Activated CD8-positive, alpha-beta memory T cell treated with anti-CD3 and anti-CD28 coated beads, Interleukin-2, amount 50 U/mL, for 1 hour (primary cell): ENCODE measurements around the gene MB.

Experiments used
- DNase-seq: peaks from one replicate; pipeline ENCODE4 v3.0.0-alpha.2; 2020; ENCODE audit errors: extremely low read depth

Gene MB

DNA sequence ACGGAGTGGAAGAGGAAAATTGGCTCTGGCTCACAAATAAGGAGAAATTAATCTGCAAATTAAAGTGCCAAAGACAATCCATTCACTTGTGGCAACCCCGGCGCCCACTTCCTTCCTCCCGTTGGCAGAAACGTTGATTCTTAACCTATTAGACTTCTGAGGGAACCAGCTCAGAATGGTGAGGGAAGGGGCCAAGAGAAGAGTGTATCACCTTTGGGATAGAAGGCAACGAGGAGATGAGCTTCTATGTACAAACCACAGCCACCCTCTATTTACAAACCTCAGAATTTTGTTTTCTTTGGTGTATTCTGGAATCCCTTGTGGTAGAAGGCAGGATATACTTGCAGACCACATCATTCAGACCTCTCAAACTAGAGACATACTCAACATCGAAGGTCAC, 1.1 kb downstream of the MB start:
- DNase-seq = no peak

DNA sequence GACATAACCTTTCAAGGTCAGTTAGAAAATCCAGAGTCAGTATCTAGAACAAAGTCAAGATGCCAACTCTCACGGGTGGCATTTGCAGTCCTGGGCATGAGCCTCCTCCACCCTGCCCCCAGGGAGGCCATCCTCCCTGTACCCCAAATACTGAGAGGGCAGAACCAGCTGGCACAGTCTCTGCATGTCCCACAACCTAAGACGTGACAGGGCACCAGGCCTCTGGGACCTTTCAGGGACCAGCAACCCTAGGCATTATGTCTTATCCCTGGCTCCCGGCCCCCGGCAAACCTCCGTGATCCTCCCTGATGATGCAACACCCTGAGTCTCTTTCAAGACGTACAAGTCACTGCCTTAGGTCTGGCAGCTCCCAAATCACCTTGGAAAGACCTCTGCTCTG, 2.0 kb downstream of the MB start:
- no peak for DNase-seq

DNA sequence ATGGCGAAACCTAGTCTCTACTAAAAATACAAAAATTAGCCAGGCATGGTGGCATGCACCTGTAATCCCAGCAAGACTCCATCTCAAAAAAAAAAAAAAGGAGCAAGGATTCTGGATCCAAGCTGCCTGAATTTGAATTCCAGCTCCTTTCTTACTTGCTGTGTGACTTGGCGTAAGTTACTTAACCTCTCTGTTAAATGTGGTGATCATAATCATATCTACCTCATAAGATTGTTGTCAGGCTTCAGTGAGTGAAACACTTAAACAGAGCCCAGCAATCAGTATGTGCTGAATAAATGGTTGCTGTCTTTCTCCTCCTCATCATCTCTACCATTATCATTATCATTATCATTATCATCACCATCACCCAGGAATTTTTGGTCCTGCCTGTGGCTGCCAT, 2.7 kb downstream of the MB start:
- DNase-seq = no peak

DNA sequence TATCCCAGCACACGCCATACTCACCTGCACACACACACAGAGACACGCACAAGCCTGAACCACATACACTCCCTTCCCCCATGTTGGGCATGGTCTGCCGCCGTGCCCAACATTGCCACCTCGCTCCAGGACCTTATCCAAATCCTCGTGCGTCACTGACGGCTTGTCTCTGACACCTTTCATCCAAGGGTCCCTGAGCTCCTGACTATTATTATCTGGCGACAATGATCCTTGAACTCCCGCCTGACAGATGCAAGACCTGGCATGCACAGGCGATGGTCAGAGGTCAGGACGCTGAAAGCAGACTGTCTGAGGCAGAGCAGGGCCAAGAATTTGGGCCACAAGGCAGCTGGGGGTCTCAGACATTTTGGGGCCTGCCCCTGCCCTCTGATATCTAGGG, 4.2 kb downstream of the MB start:
- DNase-seq = no peak

DNA sequence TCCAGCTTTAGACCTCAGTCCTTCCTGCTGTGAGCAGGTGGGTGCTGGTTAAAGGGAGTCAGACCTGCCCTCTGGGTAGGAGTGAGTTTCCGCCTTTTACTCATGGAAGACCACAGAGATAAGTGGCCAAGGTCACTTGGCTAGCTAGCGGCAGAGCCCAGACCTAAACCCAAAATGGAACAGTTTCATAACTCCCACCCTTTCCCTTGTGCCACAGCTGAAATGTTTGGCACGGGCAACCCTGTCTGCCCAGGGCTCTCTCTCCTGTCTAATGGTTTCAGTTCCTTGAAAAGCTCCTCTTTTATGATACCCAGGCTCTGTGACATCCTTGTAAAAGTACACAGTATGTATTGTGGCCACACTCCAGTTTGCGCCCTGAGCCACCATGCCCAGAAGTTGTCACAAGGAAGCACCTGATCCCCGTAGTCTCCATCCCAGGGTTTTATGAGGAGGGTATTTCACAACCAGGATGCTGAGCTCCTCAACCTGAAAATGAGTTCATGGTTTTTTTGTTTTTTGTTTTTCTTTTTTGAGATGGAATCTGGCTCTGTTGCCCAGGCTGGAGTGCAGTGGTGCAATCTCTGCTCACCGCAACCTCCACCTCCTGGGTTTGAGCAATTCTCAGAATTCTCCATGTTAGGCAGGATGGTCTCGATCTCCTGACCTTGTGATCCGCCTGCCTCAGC, 5.1 kb downstream of the MB start:
- no peak for DNase-seq

DNA sequence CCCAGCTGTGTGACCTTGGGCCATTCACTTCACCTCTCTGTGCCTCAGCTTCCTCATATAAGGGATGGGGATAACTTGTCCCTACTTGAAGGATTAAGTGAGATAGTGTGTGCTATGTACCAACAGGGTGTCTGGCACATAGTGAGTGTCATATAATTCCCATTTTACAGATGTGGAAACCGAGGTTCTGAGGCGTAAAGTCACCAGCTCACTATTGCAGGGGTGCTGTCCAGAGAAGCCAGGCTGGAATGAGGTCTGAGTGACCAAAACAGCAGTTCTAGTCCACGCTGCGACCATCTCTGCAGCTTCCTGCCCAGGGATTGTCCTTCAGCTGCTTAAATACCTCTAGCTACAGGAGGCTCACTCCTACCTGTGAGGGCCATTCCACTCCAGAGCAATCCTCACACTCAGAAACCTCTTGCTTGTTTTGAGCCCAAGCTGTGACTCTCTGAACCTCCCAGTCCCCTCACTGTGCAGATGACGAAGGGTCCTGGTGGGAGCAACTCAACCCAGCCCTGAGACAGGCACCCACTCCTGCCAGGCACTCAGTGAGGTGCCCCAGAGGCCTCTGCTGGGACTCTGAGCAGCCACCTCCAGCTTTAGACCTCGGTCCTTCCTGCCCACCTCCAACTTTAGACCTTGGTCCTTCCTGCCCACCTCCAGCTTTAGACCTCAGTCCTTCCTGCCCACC, 5.8 kb downstream of the MB start:
- no peak for DNase-seq

DNA sequence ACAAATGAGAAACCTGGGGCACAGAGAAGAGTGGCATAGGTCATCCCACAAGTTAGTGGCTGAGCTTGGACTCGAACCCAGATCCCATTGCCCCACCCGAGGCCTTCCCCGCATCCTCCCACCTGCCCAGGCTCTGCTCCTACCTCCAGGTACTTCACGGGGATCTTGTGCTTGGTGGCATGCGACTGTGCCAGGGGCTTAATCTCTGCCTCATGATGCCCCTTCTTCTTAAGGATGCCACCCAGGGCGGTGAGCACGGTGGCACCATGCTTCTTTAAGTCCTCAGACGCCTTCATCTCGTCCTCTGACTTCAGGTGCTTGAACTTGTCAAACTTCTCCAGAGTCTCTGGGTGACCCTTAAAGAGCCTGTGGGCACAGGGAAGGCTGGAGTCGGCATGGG, 6.4 kb downstream of the MB start:
- no peak for DNase-seq

DNA sequence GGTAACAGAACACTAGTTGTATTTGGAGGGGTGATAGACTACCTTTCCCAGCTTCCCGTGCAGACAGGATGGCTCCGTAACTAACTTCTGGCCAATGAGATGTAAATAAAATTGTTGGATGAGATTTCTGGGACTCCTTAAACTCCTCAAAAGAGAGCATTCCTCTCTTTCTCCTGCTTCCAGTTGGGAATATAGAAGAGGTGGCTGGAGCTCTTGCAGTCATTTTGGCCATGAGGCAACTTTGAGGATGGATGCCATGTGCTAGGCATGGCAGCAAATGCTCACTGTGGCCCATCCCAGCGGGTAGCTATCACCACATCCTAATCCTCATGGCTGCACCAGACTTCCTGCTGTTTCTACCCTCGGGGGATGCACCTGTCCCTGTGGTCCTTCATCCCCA, 7.4 kb downstream of the MB start:
- no peak for DNase-seq

DNA sequence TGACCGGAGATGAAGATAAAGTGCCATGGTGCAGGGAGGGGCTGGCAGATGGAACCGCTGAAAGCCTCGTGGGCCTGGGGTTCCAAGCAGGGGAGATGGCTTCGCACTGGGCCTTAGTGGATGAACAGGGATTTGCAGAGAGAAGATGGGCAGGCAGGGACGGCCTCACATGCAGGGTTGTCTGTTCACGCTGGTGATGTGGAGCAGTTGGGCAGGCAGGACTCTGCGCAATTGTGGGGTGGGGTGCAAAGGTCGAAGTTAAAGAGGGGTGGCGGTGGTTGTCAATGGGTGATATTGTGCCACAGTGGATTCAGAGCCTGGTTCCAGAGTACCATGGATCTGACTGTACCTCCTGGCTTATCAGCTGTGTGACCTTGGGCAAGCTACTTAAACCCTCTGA, 7.9 kb downstream of the MB start:
- no peak for DNase-seq

DNA sequence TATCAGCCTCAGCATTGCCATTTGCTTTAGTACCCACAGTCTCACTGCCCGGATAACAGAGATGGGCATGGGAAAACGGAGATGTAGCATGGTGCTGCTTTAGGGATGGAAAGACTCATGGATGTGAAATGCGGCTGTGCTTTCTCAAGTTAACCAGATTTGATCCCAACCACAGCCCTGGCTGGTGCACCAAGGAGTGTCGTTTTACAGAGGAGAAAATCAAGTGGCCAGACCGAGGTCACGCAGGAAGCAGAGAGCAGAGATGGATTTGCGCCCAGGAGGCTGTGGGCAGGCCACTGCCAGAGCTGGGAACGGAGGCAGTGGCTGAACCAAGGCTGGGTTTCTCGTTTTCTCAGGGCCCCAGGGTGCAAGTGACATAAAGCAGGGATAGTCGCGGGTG, 9.0 kb downstream of the MB start:
- DNase-seq = no peak

DNA sequence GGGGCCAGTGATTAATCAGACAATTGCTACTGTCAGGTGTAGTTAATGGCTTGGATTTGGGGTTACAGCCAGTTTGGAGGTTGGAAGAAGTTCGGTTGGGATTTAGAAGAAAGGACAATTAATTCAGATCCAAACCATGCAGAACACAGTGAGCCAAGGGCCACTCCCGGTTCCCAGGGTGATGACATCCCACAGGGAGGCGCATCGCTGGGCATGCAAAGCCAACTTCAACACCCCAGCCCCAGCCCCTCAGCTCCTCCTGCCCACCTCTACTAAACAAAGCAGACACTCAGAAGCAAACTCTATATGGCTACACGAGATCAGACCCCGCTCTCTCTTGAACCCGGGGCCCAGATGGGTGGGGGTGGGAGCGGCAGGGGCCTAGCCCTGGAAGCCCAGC, 10.2 kb downstream of the MB start:
- no peak for DNase-seq

DNA sequence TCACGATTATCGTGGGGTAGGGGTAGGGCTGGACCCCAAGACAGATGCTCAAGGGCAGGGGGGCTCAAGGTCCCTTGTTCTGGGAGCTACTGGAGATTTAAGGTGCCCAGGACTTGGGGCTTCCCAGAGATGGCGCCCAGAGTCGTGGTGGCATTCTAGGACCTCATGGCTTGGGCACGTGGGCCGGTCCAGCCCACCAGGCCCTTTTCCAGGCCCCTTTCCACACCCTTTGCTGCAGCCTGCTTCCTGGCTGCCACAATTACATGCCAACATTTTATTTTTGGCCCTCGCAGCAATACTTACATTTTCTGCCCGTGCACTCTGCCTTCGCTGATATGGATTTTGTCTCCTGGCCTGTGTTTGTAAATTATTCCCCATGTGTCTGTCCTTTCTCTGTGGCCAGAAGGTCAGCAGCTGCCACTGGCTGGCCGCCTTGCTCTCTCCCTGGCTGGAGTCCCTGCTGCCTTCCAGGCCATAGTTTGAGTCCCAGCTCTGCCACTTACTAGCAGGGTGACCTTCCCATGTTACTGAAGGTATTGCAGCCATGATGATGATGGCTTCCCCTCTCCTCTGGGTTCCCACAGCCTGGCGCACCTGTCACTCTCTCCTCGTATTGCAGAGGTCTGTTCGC, 11.2 kb downstream of the MB start:
- no peak for DNase-seq

DNA sequence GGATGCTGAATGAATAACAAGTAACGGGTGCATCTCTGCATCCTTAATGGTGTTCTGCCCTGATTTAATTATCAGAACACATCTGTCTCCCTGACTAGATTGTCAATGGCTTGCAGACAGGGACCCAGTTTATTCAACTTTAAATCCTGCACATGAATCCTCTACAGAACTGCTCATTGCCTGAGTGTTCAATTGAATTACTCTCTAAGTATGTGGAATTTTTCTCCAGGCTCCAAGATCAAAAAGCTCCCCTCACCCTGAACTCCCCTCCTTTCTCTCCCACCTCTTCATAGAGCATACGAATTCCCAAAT, 11.8 kb downstream of the MB start:
- no peak for DNase-seq

DNA sequence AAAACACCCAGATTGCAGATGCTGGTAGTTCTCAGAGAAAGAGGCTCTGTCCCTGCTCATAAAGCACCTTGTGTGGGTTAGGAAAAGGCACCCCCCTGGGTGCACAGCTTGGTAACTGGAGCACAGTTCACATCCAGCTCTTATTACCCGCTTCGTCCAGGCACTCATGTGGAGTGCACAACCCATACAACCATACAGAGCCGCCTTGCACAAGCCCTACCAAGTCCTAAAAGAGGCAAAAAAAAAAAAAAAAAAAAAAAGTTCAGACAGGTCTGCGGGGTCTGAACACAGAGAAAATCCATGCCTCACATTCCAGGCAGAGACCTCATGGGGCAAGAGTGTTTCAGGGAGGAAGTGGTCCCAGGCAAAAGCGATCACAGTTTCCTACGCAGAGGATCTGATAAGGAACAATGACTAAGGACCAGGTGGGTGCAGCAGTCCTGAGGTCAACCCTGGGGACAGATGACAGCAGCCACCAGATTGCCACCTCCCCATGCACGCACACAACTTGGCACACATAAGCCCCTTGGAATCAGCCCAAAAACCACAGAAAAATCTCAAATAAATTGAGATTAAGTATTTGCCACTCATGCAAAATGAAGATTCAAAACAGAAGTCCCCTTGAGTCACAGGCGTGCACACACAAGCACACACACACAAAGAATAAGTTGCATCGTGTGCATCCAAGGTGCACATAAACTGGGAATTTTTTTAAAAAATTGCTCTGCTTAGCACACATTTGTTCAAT, 12.3 kb downstream of the MB start:
- DNase-seq = no peak

DNA sequence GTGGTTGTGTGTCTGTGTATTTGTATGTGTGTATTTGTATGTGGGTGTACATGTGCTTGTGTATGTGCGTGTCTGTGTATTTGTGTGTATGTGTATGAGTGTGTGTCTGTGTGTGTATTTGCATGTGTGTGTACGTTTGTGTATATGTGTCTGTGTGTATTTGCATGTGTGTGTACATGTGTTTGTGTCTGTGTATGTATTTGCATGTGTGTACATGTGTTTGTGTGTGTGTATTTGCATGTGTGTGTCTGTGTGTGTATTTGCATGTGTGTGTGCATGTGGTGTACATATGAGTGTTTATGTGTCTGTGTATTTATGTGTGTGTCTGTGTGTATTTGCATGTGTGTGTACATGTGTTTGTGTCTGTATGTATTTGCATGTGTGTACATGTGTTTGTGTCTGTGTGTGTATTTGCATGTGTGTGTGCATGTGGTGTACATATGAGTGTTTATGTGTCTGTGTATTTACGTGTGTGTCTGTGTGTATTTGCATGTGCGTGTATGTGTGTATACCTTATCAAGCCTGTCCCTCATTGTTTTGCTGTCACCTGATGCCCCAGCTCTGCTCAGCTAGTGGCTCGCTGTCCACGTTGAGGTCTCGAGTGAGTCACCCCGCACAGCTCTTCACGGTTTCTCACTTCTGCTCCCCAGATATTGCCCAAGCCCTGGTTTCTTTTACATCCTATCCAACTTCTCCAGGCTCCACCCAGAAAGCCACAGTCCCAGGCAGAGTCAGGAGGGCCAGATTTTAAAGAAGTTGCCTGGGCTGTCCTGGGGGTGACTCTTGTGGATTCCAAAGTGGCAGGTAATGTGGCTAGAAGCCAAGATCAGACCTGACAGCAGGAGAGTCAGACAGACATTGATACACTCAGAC, 15.2 kb downstream of the MB start:
- no peak for DNase-seq

DNA sequence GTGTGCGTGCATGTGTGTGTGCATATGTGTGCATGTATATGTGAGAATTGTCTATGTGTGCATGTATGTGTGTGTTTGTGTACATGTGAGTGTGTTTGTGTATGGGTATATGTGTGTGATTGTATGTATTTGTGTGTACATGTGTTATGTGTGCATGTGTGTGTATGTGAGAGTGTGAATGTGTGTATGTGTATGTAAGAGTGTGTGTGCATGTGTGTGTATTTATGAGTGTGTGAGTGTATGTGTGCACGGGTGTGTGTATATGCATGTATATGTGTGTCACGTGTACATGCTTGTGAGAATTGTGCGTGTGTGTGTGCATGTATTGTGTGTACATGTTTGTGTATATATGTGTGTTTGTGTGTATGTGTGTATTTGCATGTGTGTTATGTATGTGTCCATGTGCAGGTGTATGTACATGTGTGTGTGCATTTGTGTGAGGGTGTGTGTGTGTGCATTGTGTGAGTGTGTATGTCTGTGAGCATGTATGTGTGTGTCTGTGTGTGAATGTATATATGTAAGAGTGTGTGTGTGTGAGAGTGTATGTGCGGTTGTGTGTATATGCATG, 16.0 kb downstream of the MB start:
- no peak for DNase-seq

DNA sequence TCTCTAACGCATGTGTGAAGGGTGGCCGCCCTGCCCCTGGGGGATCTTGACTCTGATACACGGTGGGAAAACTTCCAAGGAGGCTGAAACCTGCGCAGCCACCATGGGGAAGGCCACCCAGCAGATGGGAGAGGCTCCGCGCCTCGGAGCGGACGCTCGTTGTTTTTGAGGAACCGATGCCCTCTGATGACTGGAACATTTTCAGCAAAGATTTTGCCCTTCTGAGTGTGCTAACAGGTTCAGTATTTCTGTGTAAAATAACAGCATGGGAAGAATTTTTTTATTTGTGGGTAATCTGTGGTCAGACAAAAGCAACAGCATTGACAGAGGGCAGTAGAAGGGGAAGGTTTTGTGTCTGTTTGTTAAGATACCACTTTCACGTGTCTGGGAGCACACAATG, 16.7 kb downstream of the MB start:
- DNase-seq = no peak

DNA sequence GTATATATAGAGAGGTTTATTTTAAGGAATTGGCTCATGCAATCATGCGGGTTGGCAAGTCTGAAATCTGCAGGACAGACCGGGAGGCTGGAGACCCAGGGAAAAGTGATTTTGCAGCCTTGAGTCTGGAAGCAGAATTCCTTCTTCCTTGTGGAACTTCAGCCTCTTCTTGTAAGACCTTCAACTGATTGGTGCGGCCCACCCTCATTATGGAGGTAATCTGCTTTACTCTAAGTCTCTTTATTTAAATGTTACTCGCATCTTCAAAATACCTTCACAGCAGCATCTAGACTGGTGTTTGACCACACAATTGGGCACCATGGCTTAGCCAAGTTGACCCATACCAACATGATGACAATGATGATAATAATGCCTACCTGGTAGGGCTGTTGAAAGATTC, 17.8 kb downstream of the MB start:
- DNase-seq = no peak

DNA sequence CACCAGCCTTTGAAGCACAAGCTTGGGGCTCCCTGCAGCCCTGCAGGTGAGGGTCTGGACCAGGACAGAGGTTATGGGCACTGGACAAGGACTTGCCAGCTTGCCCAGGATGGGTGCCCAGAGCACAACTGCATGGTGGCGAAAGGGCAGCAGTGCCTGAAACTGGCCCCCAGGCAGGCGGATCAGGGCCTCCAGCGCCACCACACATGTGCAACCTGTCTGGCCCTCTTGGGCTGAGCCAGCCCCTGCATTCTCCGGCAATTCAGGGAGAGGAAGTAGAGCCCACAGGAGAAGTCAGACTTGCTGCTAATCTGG, 18.8 kb downstream of the MB start:
- DNase-seq = no peak

DNA sequence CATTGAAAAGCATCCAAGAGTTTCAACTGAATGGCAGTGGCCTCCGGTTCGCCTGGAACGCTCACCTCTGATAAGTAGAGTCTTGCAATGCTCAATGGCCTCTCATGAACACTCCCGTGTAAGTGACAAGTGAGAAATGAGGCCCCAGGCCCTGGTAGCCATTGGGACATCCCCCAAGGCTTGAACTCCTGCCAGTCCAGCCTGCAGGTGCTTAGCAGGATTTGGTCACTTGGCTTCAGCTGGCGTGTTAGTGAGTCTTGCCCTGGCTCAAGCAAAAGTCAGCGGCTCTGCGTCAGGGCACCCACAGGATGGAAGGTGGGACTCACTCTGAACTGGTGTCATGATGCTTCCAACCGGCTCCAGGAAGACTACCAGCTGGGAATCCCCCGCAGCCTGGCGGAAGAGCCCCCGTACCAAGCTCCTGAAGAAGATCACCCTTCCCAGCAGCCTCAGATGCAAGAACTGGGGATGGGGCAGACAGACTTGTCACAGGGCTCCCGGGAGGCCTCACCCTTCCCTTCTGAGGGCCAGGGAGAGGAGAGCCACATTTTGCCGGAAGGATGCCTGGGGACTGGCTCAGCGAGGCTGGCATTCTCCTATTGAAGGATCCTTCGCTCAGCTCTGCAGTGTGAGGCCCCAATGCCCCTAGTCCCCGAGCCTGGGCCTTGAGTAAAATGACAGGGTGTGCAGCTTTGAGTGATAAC, 19.3 kb downstream of the MB start:
- no peak for DNase-seq

DNA sequence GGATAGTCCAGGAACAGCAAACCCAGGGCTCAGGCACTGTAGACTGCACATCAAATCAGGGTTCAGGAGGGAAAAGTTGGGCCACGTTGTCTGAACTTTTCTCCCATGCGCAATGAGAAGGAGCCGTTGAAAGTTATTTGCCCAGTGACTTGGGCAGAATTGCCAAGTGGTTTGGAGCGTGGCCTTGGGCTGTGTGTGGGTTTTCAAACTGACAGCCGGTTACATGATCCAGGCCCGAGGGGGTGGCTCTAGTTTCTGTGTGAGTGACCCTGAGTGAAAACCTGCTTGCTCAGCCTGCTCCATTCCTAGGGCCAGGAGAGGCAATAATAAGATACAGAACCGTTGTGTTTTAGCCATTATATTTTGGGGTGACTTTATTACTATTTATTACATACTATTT, 20.3 kb downstream of the MB start:
- DNase-seq = no peak
